MM.1S (cell line): Measurements from ENCODE around the gene SERP2.

Experiments
- DNase-seq: peaks from one replicate; pipeline ENCODE4 v3.0.0-alpha.2; 2015
- H2AFZ ChIP-seq: fragments of 300-600 bp; sonication (generic); 2 replicates; pipeline ENCODE4 v1.6.0; 2016; ENCODE audit warnings: antibody characterized with exemption, low read length
- H3F3A ChIP-seq: fragments of 300-600 bp; sonication (generic); 2 replicates; pipeline ENCODE4 v1.6.1; 2016; ENCODE audit warnings: mild to moderate bottlenecking, antibody characterized with exemption, low read length, moderate library complexity, mixed read lengths; ENCODE audit not compliant: insufficient read depth
- H3K27ac ChIP-seq: fragments of 300-600 bp; sonication (generic); 2 replicates; pipeline ENCODE4 v1.5.1; 2016; ENCODE audit warnings: mild to moderate bottlenecking, low read length
- H3K27me3 ChIP-seq: fragments of 300-600 bp; sonication (generic); replicated peaks from 2 replicates; pipeline ENCODE4 v1.6.0; 2016; ENCODE audit warnings: low read length; ENCODE audit not compliant: insufficient read depth
- H3K36me3 ChIP-seq: fragments of 300-600 bp; sonication (generic); replicated peaks from 2 replicates; pipeline ENCODE4 v1.6.1; 2016; ENCODE audit warnings: mild to moderate bottlenecking, low read length, mixed read lengths; ENCODE audit not compliant: insufficient read depth
- H3K4me1 ChIP-seq: fragments of 300-600 bp; sonication (generic); 2 replicates; pipeline ENCODE4 v1.6.1; 2016; ENCODE audit warnings: low read length, mixed read lengths
- H3K4me2 ChIP-seq: fragments of 300-600 bp; sonication (generic); 2 replicates; pipeline ENCODE4 v1.6.0; 2016; ENCODE audit warnings: low read depth, low read length
- H3K4me3 ChIP-seq: fragments of 300-600 bp; sonication (generic); 2 replicates; pipeline ENCODE4 v1.5.1; 2016; ENCODE audit warnings: low read length, mixed read lengths
- H3K79me2 ChIP-seq: fragments of 300-600 bp; sonication (generic); 2 replicates; pipeline ENCODE4 v1.6.1; 2016; ENCODE audit warnings: mixed run types, low read length, mixed read lengths
- H3K9ac ChIP-seq: fragments of 300-600 bp; sonication (generic); 2 replicates; pipeline ENCODE4 v1.6.1; 2016; ENCODE audit warnings: low read length, mixed read lengths
- H3K9me2 ChIP-seq: fragments of 300-600 bp; sonication (generic); replicated peaks from 2 replicates; pipeline ENCODE4 v1.6.1; 2016; ENCODE audit warnings: mild to moderate bottlenecking, low read length, mixed read lengths; ENCODE audit not compliant: insufficient read depth
- H3K9me3 ChIP-seq: fragments of 300-600 bp; sonication (generic); replicated peaks from 2 replicates; pipeline ENCODE4 v1.6.1; 2016; ENCODE audit warnings: mild to moderate bottlenecking, low read length, mixed read lengths; ENCODE audit not compliant: insufficient read depth
- H4K20me1 ChIP-seq: fragments of 300-600 bp; sonication (generic); 2 replicates; pipeline ENCODE4 v1.6.1; 2016; ENCODE audit warnings: mild to moderate bottlenecking, low read length, moderate library complexity, mixed read lengths; ENCODE audit not compliant: insufficient read depth
- EZH2 ChIP-seq: fragments of 300-600 bp; sonication (generic); optimal IDR thresholded peaks from 2 replicates; pipeline ENCODE3; 2017; ENCODE audit warnings: low read depth, mild to moderate bottlenecking, antibody characterized with exemption, low read length, mixed read lengths
- EZH2phosphoT487 ChIP-seq: fragments of 300-600 bp; sonication (generic); IDR thresholded peaks from 2 replicates; pipeline ENCODE4 v1.6.1; 2018; ENCODE audit warnings: antibody characterized with exemption, low read length
- TF ChIP-seq, protein P1 (sequence below): fragments of 300-600 bp; sonication (generic); IDR thresholded peaks from 2 replicates; pipeline ENCODE4 v1.5.1; 2016; ENCODE audit warnings: antibody characterized with exemption, low read length, mixed read lengths

The SERP2 gene

DNA sequence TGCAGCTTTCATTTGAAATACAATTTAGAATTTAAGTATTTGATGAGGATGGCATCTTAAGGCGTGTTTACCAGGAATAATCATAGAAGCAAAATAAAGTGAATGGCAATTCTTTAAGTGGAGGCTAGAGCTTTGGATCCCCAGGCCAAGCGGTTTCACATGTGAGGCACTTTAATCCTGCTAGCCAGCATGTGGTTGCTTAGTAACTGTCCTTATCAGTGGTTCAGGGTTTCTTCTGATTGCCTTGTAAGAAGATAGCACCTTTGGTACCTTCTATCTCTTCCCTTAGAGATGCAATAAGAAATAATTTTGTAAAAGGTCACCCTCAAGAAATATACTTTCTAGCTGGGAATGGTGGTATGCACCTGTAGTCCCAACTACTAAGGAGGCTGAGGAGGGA lies 38.9 kb upstream of the SERP2 start:
- Histone ChIP-seq H3K79me2 (no peaks in the 10 kb centered on the region), H2AFZ (no peak overlapping the region), H3K4me1 (no peaks in the 10 kb centered on the region), H3F3A (no peaks in the 10 kb centered on the region), H3K36me3 (no peaks in the 10 kb centered on the region), H3K9me2 (no peaks in the 10 kb centered on the region), H3K4me3 (no peak overlapping the region), H3K9me3 (no peaks in the 10 kb centered on the region), H3K27me3 (no peaks in the 10 kb centered on the region), H3K9ac (no peak overlapping the region), H4K20me1 (no peaks in the 10 kb centered on the region), H3K4me2 (no peak overlapping the region), H3K27ac (no peak overlapping the region)
- no peak for DNase-seq
- TF ChIP-seq EZH2phosphoT487 (no peak), EZH2 (no peak)
- TF ChIP-seq, protein P1, sequence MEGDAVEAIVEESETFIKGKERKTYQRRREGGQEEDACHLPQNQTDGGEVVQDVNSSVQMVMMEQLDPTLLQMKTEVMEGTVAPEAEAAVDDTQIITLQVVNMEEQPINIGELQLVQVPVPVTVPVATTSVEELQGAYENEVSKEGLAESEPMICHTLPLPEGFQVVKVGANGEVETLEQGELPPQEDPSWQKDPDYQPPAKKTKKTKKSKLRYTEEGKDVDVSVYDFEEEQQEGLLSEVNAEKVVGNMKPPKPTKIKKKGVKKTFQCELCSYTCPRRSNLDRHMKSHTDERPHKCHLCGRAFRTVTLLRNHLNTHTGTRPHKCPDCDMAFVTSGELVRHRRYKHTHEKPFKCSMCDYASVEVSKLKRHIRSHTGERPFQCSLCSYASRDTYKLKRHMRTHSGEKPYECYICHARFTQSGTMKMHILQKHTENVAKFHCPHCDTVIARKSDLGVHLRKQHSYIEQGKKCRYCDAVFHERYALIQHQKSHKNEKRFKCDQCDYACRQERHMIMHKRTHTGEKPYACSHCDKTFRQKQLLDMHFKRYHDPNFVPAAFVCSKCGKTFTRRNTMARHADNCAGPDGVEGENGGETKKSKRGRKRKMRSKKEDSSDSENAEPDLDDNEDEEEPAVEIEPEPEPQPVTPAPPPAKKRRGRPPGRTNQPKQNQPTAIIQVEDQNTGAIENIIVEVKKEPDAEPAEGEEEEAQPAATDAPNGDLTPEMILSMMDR: no peak

DNA sequence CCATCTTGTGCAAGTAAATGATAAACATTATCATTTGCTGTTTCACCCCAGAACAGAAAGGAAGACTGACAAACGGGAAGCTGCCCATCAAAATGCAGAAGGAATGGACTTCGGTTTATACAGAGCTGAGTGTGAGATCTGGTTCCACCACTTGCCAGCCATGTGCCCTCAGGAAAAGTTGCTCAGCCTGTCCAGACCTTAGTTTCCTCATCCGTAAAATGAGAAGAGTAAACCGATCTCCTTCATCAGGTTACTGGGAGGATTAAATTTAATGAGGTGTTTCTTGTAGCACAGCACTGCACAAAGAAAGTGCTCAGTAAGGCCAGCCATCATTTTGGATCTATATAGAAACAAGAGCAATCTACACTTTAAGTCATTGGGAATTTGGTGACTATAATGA lies 36.7 kb upstream of the SERP2 start:
- H4K20me1 ChIP-seq: no peaks in the 10 kb centered on the region
- no peak overlapping the region for H3K9ac ChIP-seq
- TF ChIP-seq EZH2phosphoT487 (no peak), EZH2 (no peak)
- TF ChIP-seq, protein P1: no peak
- no peaks in the 10 kb centered on the region for H3K4me1 ChIP-seq
- H3F3A ChIP-seq: no peaks in the 10 kb centered on the region
- H3K27ac ChIP-seq: no peak overlapping the region
- H3K4me2 ChIP-seq: no peak overlapping the region
- no peaks in the 10 kb centered on the region for H3K27me3 ChIP-seq
- H3K4me3 ChIP-seq: no peak overlapping the region
- H3K36me3 ChIP-seq: no peaks in the 10 kb centered on the region
- no peak for DNase-seq
- no peaks in the 10 kb centered on the region for H3K79me2 ChIP-seq
- no peaks in the 10 kb centered on the region for H3K9me3 ChIP-seq
- H2AFZ ChIP-seq: no peak overlapping the region
- H3K9me2 ChIP-seq: no peaks in the 10 kb centered on the region

DNA sequence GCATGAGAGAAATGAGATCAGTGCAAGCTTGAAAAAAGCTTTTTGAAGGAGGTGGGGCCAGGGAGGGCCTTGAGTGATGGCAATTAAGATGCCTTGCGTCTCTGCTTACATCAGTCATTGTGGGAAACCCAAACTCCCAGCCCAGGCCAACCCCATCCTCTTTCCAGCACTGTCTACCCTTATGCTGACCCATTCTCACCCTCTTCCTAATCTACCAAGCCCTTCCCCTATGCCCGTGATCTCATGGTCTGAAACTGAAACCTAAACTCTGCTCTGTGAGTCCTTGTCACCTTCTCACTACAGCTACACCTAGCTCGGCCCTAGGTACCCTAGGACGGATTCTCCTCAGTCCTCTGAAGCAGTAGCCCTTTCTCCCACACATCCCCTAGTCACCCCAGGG lies 36.0 kb upstream of the SERP2 start:
- H3K27ac ChIP-seq: no peak overlapping the region
- peak overlapping the region; percentile 32 for H3K4me2 ChIP-seq
- H3F3A ChIP-seq: no peaks in the 10 kb centered on the region
- no peaks in the 10 kb centered on the region for H3K79me2 ChIP-seq
- no peaks in the 10 kb centered on the region for H3K4me1 ChIP-seq
- H3K9me3 ChIP-seq: no peaks in the 10 kb centered on the region
- TF ChIP-seq EZH2phosphoT487 (no peak), EZH2 (no peak)
- TF ChIP-seq, protein P1: no peak
- H3K27me3 ChIP-seq: no peaks in the 10 kb centered on the region
- H3K36me3 ChIP-seq: no peaks in the 10 kb centered on the region
- no peaks in the 10 kb centered on the region for H4K20me1 ChIP-seq
- H3K4me3 ChIP-seq: no peak overlapping the region
- no peaks in the 10 kb centered on the region for H3K9me2 ChIP-seq
- no peak overlapping the region for H3K9ac ChIP-seq
- DNase-seq: peak; percentile 51
- H2AFZ ChIP-seq: no peak overlapping the region
